ENCODE results near the gene CMSS1. TPM values are rescaled to one million over a fixed set of nuclear protein-coding genes. Genes with fewer than 3 reads are reported as not detected.

The CMSS1 gene
- total RNA-seq, 1 donor from 2014 or later = 56.3 TPM

DNA sequence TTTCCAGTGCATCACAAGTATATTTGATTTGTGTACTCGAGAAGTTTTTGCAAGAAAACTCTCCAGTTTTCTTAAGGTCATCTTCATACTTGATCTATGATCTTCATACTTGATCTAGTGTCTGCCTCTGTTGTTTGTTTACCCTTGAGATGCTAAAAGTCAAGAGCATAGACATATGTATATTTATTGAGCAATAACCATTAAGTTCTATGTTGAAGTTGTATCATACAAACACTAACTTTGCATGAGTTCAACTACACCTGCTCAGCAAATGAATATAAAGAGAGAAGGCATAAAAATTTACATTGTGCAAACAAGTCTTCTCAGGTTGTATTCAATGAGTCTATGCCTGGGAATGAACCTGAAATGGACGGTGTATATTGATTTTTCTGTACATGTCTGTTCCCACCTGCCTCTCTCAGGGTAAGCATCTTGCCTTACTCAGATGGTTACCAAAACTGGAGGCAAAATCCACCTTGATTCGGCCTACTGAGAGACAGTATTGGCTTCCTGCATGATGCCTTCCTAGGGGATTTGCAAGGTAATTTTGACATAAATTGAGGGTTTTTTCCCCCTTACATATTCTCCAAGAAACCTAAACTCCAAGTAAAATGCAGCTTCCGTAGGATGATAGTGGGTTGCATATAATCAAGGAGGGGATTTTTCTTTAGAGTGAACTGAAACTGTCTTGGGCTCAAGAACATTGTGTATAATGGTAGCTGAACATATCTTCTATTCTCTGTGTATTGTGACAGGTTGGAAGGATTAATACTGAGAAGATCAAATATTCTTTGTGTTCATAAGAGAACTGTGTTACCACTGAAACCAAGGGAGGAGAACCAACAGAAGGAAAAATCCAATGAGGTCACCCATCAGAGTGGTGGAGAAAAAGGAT is 186.2 kb downstream of the CMSS1 start:
- peaks cover 2% of the 10 kb centered on the region for H3K4me1 Mint-ChIP-seq
- H3K4me3 Mint-ChIP-seq = no peak overlapping the region
- H4K20me1 ChIP-seq (ENCODE audit: low read depth) = no peaks in the 10 kb centered on the region
- H3K79me2 ChIP-seq (ENCODE audit: low read depth) = no peaks in the 10 kb centered on the region
- no peaks in the 10 kb centered on the region for H3K36me3 Mint-ChIP-seq
- H3K4me1 ChIP-seq = peaks cover 9% of the 10 kb centered on the region
- TF ChIP-seq EZH2phosphoT487 (IDR thresholded peaks at IDR 0.05) (no peak), EZH2 (IDR thresholded peaks at IDR 0.05) (no peak)
- TF ChIP-seq, protein P1, sequence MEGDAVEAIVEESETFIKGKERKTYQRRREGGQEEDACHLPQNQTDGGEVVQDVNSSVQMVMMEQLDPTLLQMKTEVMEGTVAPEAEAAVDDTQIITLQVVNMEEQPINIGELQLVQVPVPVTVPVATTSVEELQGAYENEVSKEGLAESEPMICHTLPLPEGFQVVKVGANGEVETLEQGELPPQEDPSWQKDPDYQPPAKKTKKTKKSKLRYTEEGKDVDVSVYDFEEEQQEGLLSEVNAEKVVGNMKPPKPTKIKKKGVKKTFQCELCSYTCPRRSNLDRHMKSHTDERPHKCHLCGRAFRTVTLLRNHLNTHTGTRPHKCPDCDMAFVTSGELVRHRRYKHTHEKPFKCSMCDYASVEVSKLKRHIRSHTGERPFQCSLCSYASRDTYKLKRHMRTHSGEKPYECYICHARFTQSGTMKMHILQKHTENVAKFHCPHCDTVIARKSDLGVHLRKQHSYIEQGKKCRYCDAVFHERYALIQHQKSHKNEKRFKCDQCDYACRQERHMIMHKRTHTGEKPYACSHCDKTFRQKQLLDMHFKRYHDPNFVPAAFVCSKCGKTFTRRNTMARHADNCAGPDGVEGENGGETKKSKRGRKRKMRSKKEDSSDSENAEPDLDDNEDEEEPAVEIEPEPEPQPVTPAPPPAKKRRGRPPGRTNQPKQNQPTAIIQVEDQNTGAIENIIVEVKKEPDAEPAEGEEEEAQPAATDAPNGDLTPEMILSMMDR (IDR thresholded peaks at IDR 0.05) = no peak
- peaks cover 1% of the 10 kb centered on the region for H3K9me3 Mint-ChIP-seq
- no peak overlapping the region for H3K4me2 ChIP-seq
- H3K9me3 ChIP-seq (ENCODE audit: low read depth) = no peaks in the 10 kb centered on the region
- H3K4me3 ChIP-seq = no peak overlapping the region
- no peak for DNase-seq (ENCODE audit: low spot score)
- H3K27me3 Mint-ChIP-seq (ENCODE audit: insufficient read depth, low read depth) = no peaks in the 10 kb centered on the region
- H3K27me3 ChIP-seq = no peaks in the 10 kb centered on the region
- H3K27ac Mint-ChIP-seq = no peak overlapping the region
- no peak overlapping the region for H3K27ac ChIP-seq
- H2AFZ ChIP-seq (replicated peaks) = no peak overlapping the region
- no peak overlapping the region for H3K9ac ChIP-seq
- no peaks in the 10 kb centered on the region for H3F3A ChIP-seq (ENCODE audit: low read depth)
- no peaks in the 10 kb centered on the region for H3K36me3 ChIP-seq

DNA sequence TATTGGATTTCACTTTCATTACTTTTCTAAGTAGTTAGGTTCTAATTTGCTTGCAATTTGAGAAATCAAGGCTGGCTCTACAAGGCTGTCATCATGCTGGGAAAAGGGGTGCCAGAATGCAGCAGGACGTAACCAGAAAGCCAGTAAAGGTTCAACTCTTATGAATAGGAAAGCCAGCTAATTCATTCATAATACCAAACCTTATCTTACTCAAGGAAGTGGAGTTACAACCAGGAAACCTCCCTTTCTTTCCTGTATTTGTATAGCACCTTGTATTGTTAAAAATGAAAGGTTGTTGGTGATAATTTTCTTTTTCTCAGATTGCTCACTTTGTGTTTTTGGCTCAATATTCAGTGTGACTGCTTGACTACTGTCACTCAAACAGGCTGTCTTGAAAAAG is 187.3 kb downstream of the CMSS1 start:
- no peak overlapping the region for H3K27ac ChIP-seq
- H3K79me2 ChIP-seq (ENCODE audit: low read depth) = no peaks in the 10 kb centered on the region
- H3K36me3 Mint-ChIP-seq = no peaks in the 10 kb centered on the region
- no peak overlapping the region for H3K27ac Mint-ChIP-seq
- peaks cover 9% of the 10 kb centered on the region for H3K4me1 ChIP-seq
- H3K9me3 Mint-ChIP-seq = no peaks in the 10 kb centered on the region
- H3K27me3 ChIP-seq = no peaks in the 10 kb centered on the region
- no peak overlapping the region for H3K4me3 Mint-ChIP-seq
- no peak overlapping the region for H3K4me3 ChIP-seq
- no peak for DNase-seq (ENCODE audit: low spot score)
- H4K20me1 ChIP-seq (ENCODE audit: low read depth) = no peaks in the 10 kb centered on the region
- no peak overlapping the region for H2AFZ ChIP-seq (replicated peaks)
- peaks cover 4% of the 10 kb centered on the region for H3K4me1 Mint-ChIP-seq
- TF ChIP-seq, protein P1 (IDR thresholded peaks at IDR 0.05) = no peak
- TF ChIP-seq EZH2 (IDR thresholded peaks at IDR 0.05) (no peak), EZH2phosphoT487 (IDR thresholded peaks at IDR 0.05) (no peak)
- H3K4me2 ChIP-seq = no peak overlapping the region
- H3K9ac ChIP-seq = no peak overlapping the region
- no peaks in the 10 kb centered on the region for H3K27me3 Mint-ChIP-seq (ENCODE audit: insufficient read depth, low read depth)
- no peaks in the 10 kb centered on the region for H3F3A ChIP-seq (ENCODE audit: low read depth)
- no peaks in the 10 kb centered on the region for H3K36me3 ChIP-seq
- no peaks in the 10 kb centered on the region for H3K9me3 ChIP-seq (ENCODE audit: low read depth)

DNA sequence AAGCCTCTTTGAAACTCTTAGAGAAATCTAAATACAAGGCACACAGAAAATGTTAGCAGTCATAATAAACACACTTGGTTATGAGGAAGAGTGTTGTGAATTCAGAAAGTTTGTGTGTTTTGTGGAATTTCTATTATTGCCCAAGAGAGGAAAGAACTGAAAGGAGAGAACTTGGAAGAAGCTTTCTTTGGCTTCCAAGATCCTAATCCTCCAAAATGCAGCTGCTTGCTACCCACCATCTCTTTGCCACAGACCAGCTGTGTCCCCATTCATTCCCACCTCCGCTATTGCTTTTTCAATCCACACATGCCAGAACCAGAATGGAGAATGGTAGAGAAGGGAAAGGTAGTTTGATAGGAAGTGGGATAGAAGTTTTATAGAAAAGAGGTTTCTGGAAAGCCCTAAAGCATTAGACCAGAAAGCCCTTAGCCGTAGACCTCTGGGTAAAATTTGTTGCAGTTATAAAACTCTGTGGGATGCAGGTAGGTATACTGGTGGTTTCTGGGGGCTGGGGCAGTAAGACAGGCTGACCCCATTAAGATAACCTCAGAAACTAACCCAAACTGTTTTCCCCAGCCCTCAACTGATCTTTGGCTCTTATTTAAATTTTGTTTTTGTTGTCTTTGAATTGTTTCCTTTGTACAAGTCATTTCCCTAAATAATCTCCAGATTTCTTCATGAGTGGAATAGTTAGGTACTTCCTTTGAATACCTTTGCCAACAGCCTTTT is 188.2 kb downstream of the CMSS1 start:
- H3K27me3 ChIP-seq = no peaks in the 10 kb centered on the region
- no peaks in the 10 kb centered on the region for H3K9me3 ChIP-seq (ENCODE audit: low read depth)
- peak; percentile 4 for DNase-seq (ENCODE audit: low spot score)
- H3K27ac Mint-ChIP-seq = no peak overlapping the region
- no peak overlapping the region for H2AFZ ChIP-seq (replicated peaks)
- no peaks in the 10 kb centered on the region for H4K20me1 ChIP-seq (ENCODE audit: low read depth)
- no peak for TF ChIP-seq EZH2phosphoT487 (IDR thresholded peaks at IDR 0.05)
- H3K36me3 Mint-ChIP-seq = no peaks in the 10 kb centered on the region
- peaks cover 9% of the 10 kb centered on the region for H3K4me1 ChIP-seq
- H3K9me3 Mint-ChIP-seq = no peaks in the 10 kb centered on the region
- no peaks in the 10 kb centered on the region for H3K79me2 ChIP-seq (ENCODE audit: low read depth)
- H3K27me3 Mint-ChIP-seq (ENCODE audit: insufficient read depth, low read depth) = no peaks in the 10 kb centered on the region
- H3K4me3 ChIP-seq = no peak overlapping the region
- no peaks in the 10 kb centered on the region for H3F3A ChIP-seq (ENCODE audit: low read depth)
- H3K4me2 ChIP-seq = no peak overlapping the region
- H3K36me3 ChIP-seq = no peaks in the 10 kb centered on the region
- no peak overlapping the region for H3K4me3 Mint-ChIP-seq
- no peak overlapping the region for H3K27ac ChIP-seq
- H3K4me1 Mint-ChIP-seq = peaks cover 4% of the 10 kb centered on the region
- no peak overlapping the region for H3K9ac ChIP-seq

All from neural progenitor cell (in vitro differentiated cells).